HepG2 (cell line): ENCODE measurements around the gene BIRC3. TPM values are rescaled to one million over a fixed set of nuclear protein-coding genes. Genes with fewer than 3 reads are reported as not detected.

Experiments used
- ATAC-seq: fragments of 200-7000 bp; cut with Tn5 transposase; 3 replicates; pipeline ENCODE4 v1.9.1; 2020; ENCODE audit warnings: mild to moderate bottlenecking, moderate library complexity
- BruUV-seq: library from RNA; stranded (reverse); fragments of 400-500 nt; replicated peaks from 2 replicates; lab custom pipeline; 2021; lab: Mats Ljungman, UMichigan
- CTCF ChIA-PET: fragments of 300-600 bp; formaldehyde crosslinking; extraction: SDS; loops from one replicate; lab custom pipeline; 2021; ENCODE audit warnings: low total read pairs, inconsistent platforms, low intra/inter-chr PET ratio; lab: Yijun Ruan, JAX
- POLR2A ChIA-PET: fragments of 350-600 bp; sonication (Branson Sonifier 250); formaldehyde crosslinking; loops from one replicate; lab custom pipeline; 2020; ENCODE audit warnings: antibody characterized with exemption, inconsistent platforms; lab: Yijun Ruan, JAX
- DNase-seq: peaks from one replicate; pipeline ENCODE4 v3.0.0-alpha.2; 2015; ENCODE audit warnings: low spot score
- FAIRE-seq: peaks from 3 replicates; lab custom pipeline; 2011; peaks lifted over from hg19 to GRCh38; lab: Jason Lieb, UNC
- H2AFZ ChIP-seq: one replicate; pipeline ENCODE4 v1.6.1; 2011; ENCODE audit warnings: low read length, inconsistent platforms
- H3K27ac ChIP-seq: fragments of 300-600 bp; 3 replicates; pipeline ENCODE4 v1.8.0; 2011; ENCODE audit warnings: mixed run types, mild to moderate bottlenecking, mixed read lengths, low read length, inconsistent platforms; ENCODE audit not compliant: insufficient read depth; ENCODE audit errors: extremely low read length
- H3K27me3 ChIP-seq, 2 experiments: fragments of 200-600 bp in 1 of 2; 2 replicates in 1 of 2; 3 replicates in 1 of 2; pipeline versions ENCODE4 v1.6.0 to v1.8.0; 2011; ENCODE audit warnings: low read length in 2 of 2, mild to moderate bottlenecking in 2 of 2, moderate library complexity in 2 of 2, inconsistent platforms in 1 of 2; ENCODE audit not compliant: insufficient read depth in 2 of 2, control insufficient read depth in 1 of 2
- H3K36me3 ChIP-seq, 2 experiments: fragments of 200-600 bp in 1 of 2; replicated peaks in 1 of 2; 2 replicates in 1 of 2; 3 replicates in 1 of 2; pipeline versions ENCODE4 v1.5.1 to v1.8.0; 2011; ENCODE audit warnings: low read length in 2 of 2, inconsistent platforms in 1 of 2; ENCODE audit not compliant: insufficient read depth in 2 of 2, control insufficient read depth in 1 of 2
- H3K4me1 ChIP-seq: 2 replicates; pipeline ENCODE4 v1.5.1; 2012; ENCODE audit warnings: low read length, inconsistent platforms; ENCODE audit not compliant: insufficient read depth
- H3K4me2 ChIP-seq: 2 replicates; pipeline ENCODE4 v1.6.0; 2011; ENCODE audit warnings: low read depth, low read length, inconsistent platforms
- H3K4me3 ChIP-seq, 3 experiments: fragments of 200-600 bp in 1 of 3; sonication (generic), shearing (Covaris generic) in 1 of 3; replicated peaks in 1 of 3; 2 replicates each; pipeline ENCODE4 v1.5.1; 2011 to 2016; ENCODE audit warnings: low read length in 3 of 3, inconsistent platforms in 2 of 3, low read depth in 2 of 3, mild to moderate bottlenecking in 2 of 3, control low read depth in 1 of 3, mixed read lengths in 1 of 3; ENCODE audit not compliant: insufficient read depth in 1 of 3
- H3K79me2 ChIP-seq: one replicate; pipeline ENCODE4 v1.6.1; 2011; ENCODE audit warnings: low read length, inconsistent platforms; ENCODE audit not compliant: insufficient read depth
- H3K9ac ChIP-seq: 2 replicates; pipeline ENCODE4 v1.6.0; 2011; ENCODE audit warnings: mild to moderate bottlenecking, low read depth, low read length, inconsistent platforms; ENCODE audit not compliant: insufficient read depth
- H3K9me3 ChIP-seq: 2 replicates; pipeline ENCODE4 v1.5.1; 2012; ENCODE audit warnings: mild to moderate bottlenecking, low read length
- H4K20me1 ChIP-seq: 2 replicates; pipeline ENCODE4 v1.6.0; 2011; ENCODE audit warnings: inconsistent platforms, mild to moderate bottlenecking, low read length, moderate library complexity; ENCODE audit not compliant: insufficient read depth
- CENPX ChIP-seq: sonication (generic); formaldehyde crosslinking; IDR thresholded peaks from 2 replicates; pipeline ENCODE4 v1.9.0; 2021; ENCODE audit warnings: mild to moderate bottlenecking, missing genetic modification reagents, moderate library complexity
- HIVEP1 ChIP-seq: sonication (generic); formaldehyde crosslinking; IDR thresholded peaks from 2 replicates; pipeline ENCODE4 v1.4.0; 2020; ENCODE audit warnings: mild to moderate bottlenecking, missing genetic modification reagents
- MEIS1 ChIP-seq: sonication (generic); formaldehyde crosslinking; IDR thresholded peaks from 2 replicates; pipeline ENCODE4 v1.9.0; 2021; ENCODE audit warnings: mild to moderate bottlenecking, missing genetic modification reagents, moderate library complexity, borderline replicate concordance
- MTA1 ChIP-seq: sonication (generic); formaldehyde crosslinking; IDR thresholded peaks from 2 replicates; pipeline ENCODE4 v1.4.0; 2020; ENCODE audit warnings: missing genetic modification reagents, mild to moderate bottlenecking, borderline replicate concordance
- MYNN ChIP-seq: sonication (generic); formaldehyde crosslinking; IDR thresholded peaks from 2 replicates; pipeline ENCODE4 v1.4.0; 2020; ENCODE audit warnings: mild to moderate bottlenecking, low read depth, missing genetic modification reagents
- NFATC3 ChIP-seq: sonication (generic); formaldehyde crosslinking; IDR thresholded peaks from 2 replicates; pipeline ENCODE4 v1.5.1; 2020; ENCODE audit warnings: mild to moderate bottlenecking, missing genetic modification reagents
- PRDM4 ChIP-seq: sonication (generic); formaldehyde crosslinking; IDR thresholded peaks from 2 replicates; pipeline ENCODE4 v1.9.0; 2021; ENCODE audit warnings: missing genetic modification reagents, borderline replicate concordance
- RELA ChIP-seq: sonication (generic); formaldehyde crosslinking; IDR thresholded peaks from 2 replicates; pipeline ENCODE4 v1.4.0; 2020; ENCODE audit warnings: missing genetic modification reagents
- SALL1 ChIP-seq: sonication (generic); formaldehyde crosslinking; IDR thresholded peaks from 2 replicates; pipeline ENCODE4 v1.8.0; 2022; ENCODE audit warnings: mild to moderate bottlenecking, missing genetic modification reagents
- SIN3A ChIP-seq: IDR thresholded peaks from 2 replicates; pipeline ENCODE4 v1.6.1; 2011; ENCODE audit warnings: low read depth, mild to moderate bottlenecking, control low read depth, low read length, borderline replicate concordance
- U2AF2 ChIP-seq: fragments of 200-400 bp; formaldehyde crosslinking; IDR thresholded peaks from 2 replicates; pipeline ENCODE4 v1.6.1; 2017; ENCODE audit warnings: low read depth, mild to moderate bottlenecking, low read length
- ZFP36L1 ChIP-seq: sonication (generic); formaldehyde crosslinking; IDR thresholded peaks from 2 replicates; pipeline ENCODE4 v1.8.0; 2022; ENCODE audit warnings: mild to moderate bottlenecking, missing genetic modification reagents, moderate library complexity
- ZMYM4 ChIP-seq: sonication (generic); formaldehyde crosslinking; IDR thresholded peaks from 2 replicates; pipeline ENCODE4 v1.8.1; 2023; ENCODE audit warnings: mild to moderate bottlenecking, missing genetic modification reagents
- ZNF12 ChIP-seq: sonication (generic); formaldehyde crosslinking; IDR thresholded peaks from 2 replicates; pipeline ENCODE4 v1.5.0; 2020; ENCODE audit warnings: missing genetic modification reagents
- WGBS: methylation state at CpG from one replicate; pipeline ENCODE4 v1.1.6; 2017; ENCODE audit warnings: low lambda C conversion rate; 5-methylcytosine and 5-hydroxymethylcytosine counted together
- in situ Hi-C: cut with HindIII; loops from 2 replicates; pipeline ENCODE4 v1.10.0; 2017; ENCODE audit warnings: low pct_unique_long_range_greater_than_20kb; ENCODE audit not compliant: extremely low pct_ligation_motif_present
- intact Hi-C: fragments of 100-400 bp; cut with micrococcal nuclease; formaldehyde crosslinking; loops from one replicate; pipeline ENCODE4 v1.10.0; 2022; ENCODE audit not compliant: unreplicated experiment
- polyA plus RNA-seq, 8 experiments: library from polyadenylated mRNA; depleted of rRNA in 3 of 8; stranded (reverse) in 7 of 8; unstranded in 1 of 8; fragments of >200 nt; fragmentation: Illumina TruSeq in 4 of 8; extraction: Trizol in 4 of 8; gene quantifications; 2 replicates each; pipeline versions ENCODE4 v1.2.1 to v1.2.3, GENCODE V29; 2011 to 2016; ENCODE audit warnings: low read depth in 4 of 8, missing spikeins in 1 of 8, mixed read lengths in 1 of 8; ENCODE audit not compliant: insufficient read depth in 1 of 8
- total RNA-seq, 5 experiments: library from RNA; depleted of rRNA; stranded (reverse); fragments of >200 nt; fragmentation: Illumina TruSeq; extraction: Trizol; gene quantifications; 2 replicates each; pipeline ENCODE4 v1.2.3, GENCODE V29; 2016; ENCODE audit warnings: low read depth in 1 of 5
- TF ChIP-seq, protein P1 (sequence below): IDR thresholded peaks from 2 replicates; pipeline ENCODE4 v1.6.1; 2012; ENCODE audit warnings: low read length, improper control_type of control experiment
- TF ChIP-seq, protein P2 (sequence below), 2 experiments: sonication (generic) in 1 of 2; formaldehyde crosslinking in 1 of 2; IDR thresholded peaks; 2 replicates each; pipeline versions ENCODE4 v1.4.0 to v1.6.1; 2018 to 2020; ENCODE audit warnings: missing genetic modification reagents in 2 of 2, borderline replicate concordance in 1 of 2, low read depth in 1 of 2, mild to moderate bottlenecking in 1 of 2, missing biosample characterization in 1 of 2

The BIRC3 gene
- total and polyA plus RNA-seq, 2 of the 13 experiments (the other 11 are each of a cell fraction or from before 2014, with no cell fraction given), result 0.41 to 4.2 TPM

DNA sequence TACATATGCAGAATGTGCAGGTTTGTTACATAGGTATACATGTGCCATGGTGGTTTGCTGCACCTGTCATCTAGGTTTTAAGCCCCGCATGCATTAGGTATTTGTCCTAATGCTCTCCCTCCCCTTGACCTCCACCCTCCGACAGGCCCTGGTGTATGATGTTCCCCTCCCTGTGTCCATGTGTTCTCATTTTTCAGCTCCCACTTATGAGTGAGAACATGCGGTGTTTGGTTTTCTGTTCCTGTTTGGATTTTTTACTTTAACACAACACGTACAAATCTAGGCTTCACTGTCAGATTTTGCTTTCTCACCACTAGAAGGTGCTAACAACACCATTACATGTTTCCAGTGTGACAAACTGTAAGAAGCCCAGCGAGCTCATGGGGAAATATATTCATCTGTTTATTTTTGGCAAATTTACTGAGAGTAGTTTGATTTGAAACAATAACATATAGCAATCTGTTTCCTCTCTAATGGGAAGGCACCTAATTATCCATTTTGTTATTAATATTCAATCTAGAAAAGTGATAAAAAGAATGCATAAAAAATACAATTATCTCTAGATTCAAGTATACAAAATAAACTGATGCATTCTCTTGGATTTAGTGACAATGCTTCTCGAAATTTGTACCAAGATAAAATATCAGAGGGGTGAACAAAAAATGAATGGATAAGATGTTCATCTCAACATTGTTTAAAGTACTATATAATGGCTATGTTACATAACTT lies 23.2 kb upstream of the BIRC3 start:
- Histone ChIP-seq H3K9me3 (no peaks in the 10 kb centered on the region), H3K27ac (no peak overlapping the region), H2AFZ (no peak overlapping the region), H3K9ac (no peak overlapping the region), H3K4me2 (peak overlapping the region; percentile 45), H3K4me3 (no peak overlapping the region), H3K36me3 (no peaks in the 10 kb centered on the region), H3K4me1 (peaks cover 28% of the 10 kb centered on the region), H3K79me2 (no peaks in the 10 kb centered on the region), H3K27me3 (no peaks in the 10 kb centered on the region), H4K20me1 (no peaks in the 10 kb centered on the region)
- BruUV-seq, result no TSS peak
- WGBS, result 31% methylated on average over 6 of the region's 6 CpGs
- ChIA-PET CTCF (interaction anchor here (1.0 to 1.2 kb wide), 2 partner anchors 14 to 16 kb away, joined by 3 read pairs; no protein-coding TSS in a partner anchor), POLR2A (interaction anchor here (1.2 kb wide), 1 partner anchor 16 kb away, joined by 3 read pairs; no protein-coding TSS in a partner anchor)
- DNase-seq (peak; percentile 54), FAIRE-seq (peak; percentile 28), ATAC-seq (peak; percentile 83)
- in situ Hi-C loops (no loop called here), intact Hi-C loops (loop anchor here (2.0 kb wide), 1 partner anchor 373 kb away; no protein-coding TSS in a partner anchor)
- TF ChIP-seq U2AF2 (no peak), ZFP36L1 (CRISPR knock-in tag) (no peak), RELA (no peak), MEIS1 (CRISPR knock-in tag) (no peak), PRDM4 (CRISPR knock-in tag) (no peak), NFATC3 (no peak), SIN3A (no peak), ZMYM4 (CRISPR knock-in tag) (0 out of 2 replicates have a peak, but pooled peaks have one; percentile 31), MYNN (CRISPR knock-in tag) (no peak), HIVEP1 (CRISPR knock-in tag) (no peak), ZNF12 (CRISPR knock-in tag) (no peak), CENPX (no peak), MTA1 (CRISPR knock-in tag) (no peak), SALL1 (CRISPR knock-in tag) (0 out of 2 replicates have a peak, but pooled peaks have one; percentile 22)
- TF ChIP-seq, protein P1, sequence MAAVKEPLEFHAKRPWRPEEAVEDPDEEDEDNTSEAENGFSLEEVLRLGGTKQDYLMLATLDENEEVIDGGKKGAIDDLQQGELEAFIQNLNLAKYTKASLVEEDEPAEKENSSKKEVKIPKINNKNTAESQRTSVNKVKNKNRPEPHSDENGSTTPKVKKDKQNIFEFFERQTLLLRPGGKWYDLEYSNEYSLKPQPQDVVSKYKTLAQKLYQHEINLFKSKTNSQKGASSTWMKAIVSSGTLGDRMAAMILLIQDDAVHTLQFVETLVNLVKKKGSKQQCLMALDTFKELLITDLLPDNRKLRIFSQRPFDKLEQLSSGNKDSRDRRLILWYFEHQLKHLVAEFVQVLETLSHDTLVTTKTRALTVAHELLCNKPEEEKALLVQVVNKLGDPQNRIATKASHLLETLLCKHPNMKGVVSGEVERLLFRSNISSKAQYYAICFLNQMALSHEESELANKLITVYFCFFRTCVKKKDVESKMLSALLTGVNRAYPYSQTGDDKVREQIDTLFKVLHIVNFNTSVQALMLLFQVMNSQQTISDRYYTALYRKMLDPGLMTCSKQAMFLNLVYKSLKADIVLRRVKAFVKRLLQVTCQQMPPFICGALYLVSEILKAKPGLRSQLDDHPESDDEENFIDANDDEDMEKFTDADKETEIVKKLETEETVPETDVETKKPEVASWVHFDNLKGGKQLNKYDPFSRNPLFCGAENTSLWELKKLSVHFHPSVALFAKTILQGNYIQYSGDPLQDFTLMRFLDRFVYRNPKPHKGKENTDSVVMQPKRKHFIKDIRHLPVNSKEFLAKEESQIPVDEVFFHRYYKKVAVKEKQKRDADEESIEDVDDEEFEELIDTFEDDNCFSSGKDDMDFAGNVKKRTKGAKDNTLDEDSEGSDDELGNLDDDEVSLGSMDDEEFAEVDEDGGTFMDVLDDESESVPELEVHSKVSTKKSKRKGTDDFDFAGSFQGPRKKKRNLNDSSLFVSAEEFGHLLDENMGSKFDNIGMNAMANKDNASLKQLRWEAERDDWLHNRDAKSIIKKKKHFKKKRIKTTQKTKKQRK, result no peak
- TF ChIP-seq, protein P2, sequence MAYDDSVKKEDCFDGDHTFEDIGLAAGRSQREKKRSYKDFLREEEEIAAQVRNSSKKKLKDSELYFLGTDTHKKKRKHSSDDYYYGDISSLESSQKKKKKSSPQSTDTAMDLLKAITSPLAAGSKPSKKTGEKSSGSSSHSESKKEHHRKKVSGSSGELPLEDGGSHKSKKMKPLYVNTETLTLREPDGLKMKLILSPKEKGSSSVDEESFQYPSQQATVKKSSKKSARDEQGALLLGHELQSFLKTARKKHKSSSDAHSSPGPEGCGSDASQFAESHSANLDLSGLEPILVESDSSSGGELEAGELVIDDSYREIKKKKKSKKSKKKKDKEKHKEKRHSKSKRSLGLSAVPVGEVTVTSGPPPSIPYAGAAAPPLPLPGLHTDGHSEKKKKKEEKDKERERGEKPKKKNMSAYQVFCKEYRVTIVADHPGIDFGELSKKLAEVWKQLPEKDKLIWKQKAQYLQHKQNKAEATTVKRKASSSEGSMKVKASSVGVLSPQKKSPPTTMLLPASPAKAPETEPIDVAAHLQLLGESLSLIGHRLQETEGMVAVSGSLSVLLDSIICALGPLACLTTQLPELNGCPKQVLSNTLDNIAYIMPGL (CRISPR knock-in tag; IDR thresholded peaks at IDR 0.05; ENCODE audit: borderline replicate concordance in 1 of 2, low read depth in 1 of 2), result peak in 1 of 2 experiments; percentile 59; a peak in 1 of 4 replicates
